ENCODE measurements around the gene PPP1R3G. TPM values are rescaled to one million over a fixed set of nuclear protein-coding genes. Genes with fewer than 3 reads are reported as not detected.
"Not testable (repeated sequence)": the region's sequence is repeated elsewhere in the genome, so short reads cannot be mapped to it uniquely, and the experiment has no call there.

The PPP1R3G gene
- total RNA-seq, 1 donor from 2014 or later, result 4.4 TPM

DNA sequence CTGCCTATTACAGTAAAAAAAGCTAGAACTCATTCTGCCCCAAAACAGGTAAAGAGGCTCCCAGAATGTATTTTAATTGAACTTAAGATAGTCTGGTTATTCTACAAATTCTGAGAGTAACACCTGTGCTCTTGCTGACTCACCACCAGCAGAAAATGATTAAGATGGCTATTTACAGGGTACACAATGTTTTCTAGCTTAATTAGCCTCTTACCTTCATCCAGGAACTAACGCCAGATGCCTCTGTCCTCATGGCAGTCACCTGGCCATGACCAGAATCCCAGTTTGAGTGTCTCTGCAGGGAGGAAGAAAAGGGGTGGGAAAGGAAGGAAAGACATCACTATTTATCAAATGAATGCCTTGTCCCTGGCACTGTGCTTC lies 31.3 kb upstream of the PPP1R3G start:
- no peak for TF ChIP-seq POLR2A (IDR thresholded peaks at IDR 0.05)
- Histone ChIP-seq H3K4me1 (no peaks in the 10 kb centered on the region), H3K27me3 (no peaks in the 10 kb centered on the region), H3K36me3 (no peaks in the 10 kb centered on the region), H3K9me3 (peaks cover 10% of the 10 kb centered on the region), H3K4me3 (no peak overlapping the region), H3K27ac (no peak overlapping the region)
- intact Hi-C loops (cut with DNase I), result no loop called here
- peak in 1 of 2 donors; percentile 43 for DNase-seq (ENCODE audit: extremely low spot score in 2 of 2)

DNA sequence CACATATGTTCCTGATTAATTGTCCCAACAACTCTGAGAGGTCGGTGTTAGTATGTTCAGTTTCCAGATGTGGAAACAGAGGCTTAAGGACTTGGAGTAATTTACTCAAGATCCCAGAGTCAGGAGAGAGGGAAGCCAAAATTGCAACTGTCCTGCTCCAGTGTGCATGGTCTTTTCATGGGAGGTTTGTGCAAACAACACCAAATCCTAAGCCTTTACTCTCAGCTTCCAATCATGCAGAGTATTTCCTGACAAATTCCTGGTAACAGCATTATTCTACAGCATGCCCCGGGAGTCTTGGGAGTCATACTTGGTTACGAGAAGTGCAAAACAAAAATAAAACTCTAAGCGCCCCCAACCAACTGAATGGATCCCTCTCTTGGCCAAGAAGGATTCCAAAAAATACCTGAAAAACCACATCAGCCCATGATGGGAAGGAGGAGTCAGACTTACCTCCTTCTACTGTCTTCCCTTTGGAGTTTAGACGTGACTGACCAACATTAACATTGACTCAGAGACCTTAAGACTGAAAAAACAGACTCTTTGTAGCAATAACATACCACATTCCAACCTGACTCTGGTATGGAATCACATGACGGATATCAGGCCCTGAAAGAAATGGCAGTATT lies 30.8 kb upstream of the PPP1R3G start:
- Histone ChIP-seq H3K27me3 (no peaks in the 10 kb centered on the region), H3K27ac (no peak overlapping the region), H3K36me3 (no peaks in the 10 kb centered on the region), H3K9me3 (peaks cover 10% of the 10 kb centered on the region), H3K4me1 (no peaks in the 10 kb centered on the region), H3K4me3 (no peak overlapping the region)
- DNase-seq (ENCODE audit: extremely low spot score in 2 of 2), result no peak
- TF ChIP-seq, protein P1, sequence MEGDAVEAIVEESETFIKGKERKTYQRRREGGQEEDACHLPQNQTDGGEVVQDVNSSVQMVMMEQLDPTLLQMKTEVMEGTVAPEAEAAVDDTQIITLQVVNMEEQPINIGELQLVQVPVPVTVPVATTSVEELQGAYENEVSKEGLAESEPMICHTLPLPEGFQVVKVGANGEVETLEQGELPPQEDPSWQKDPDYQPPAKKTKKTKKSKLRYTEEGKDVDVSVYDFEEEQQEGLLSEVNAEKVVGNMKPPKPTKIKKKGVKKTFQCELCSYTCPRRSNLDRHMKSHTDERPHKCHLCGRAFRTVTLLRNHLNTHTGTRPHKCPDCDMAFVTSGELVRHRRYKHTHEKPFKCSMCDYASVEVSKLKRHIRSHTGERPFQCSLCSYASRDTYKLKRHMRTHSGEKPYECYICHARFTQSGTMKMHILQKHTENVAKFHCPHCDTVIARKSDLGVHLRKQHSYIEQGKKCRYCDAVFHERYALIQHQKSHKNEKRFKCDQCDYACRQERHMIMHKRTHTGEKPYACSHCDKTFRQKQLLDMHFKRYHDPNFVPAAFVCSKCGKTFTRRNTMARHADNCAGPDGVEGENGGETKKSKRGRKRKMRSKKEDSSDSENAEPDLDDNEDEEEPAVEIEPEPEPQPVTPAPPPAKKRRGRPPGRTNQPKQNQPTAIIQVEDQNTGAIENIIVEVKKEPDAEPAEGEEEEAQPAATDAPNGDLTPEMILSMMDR (IDR thresholded peaks at IDR 0.05), result no peak
- TF ChIP-seq POLR2AphosphoS5 (IDR thresholded peaks at IDR 0.05; ENCODE audit: insufficient read depth in 1 of 2, low read depth in 1 of 2), result no peak
- TF ChIP-seq POLR2A (IDR thresholded peaks at IDR 0.05), result no peak
- intact Hi-C loops (cut with DNase I), result no loop called here

DNA sequence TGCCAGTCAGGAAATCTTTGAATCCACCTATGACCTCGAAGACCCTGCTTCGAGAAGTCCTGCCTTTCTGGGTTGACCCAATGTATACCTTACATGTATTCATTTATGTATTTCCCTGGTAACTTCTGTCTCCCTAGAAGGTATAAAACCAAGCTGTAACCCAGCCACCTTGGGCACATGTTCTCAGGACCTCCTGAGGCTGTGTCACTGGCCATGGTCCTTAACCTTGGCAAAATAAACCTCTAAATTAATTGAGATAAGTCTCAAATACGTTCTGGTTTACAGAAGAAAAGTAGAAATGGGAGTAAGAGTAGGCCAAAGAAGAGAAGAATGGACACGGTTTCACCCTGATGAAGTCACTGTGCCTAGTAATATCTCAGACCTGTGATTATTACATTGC lies 30.0 kb upstream of the PPP1R3G start:
- no peak overlapping the region for H3K27ac ChIP-seq
- no peaks in the 10 kb centered on the region for H3K4me1 ChIP-seq
- intact Hi-C loops (cut with DNase I), result no loop called here
- H3K9me3 ChIP-seq, result peaks cover 10% of the 10 kb centered on the region
- no peaks in the 10 kb centered on the region for H3K27me3 ChIP-seq
- no peaks in the 10 kb centered on the region for H3K36me3 ChIP-seq
- DNase-seq (ENCODE audit: extremely low spot score in 2 of 2), result no peak
- no peak overlapping the region for H3K4me3 ChIP-seq
- TF ChIP-seq, protein P1 (IDR thresholded peaks at IDR 0.05), result no peak
- TF ChIP-seq POLR2A (IDR thresholded peaks at IDR 0.05), result no peak
- TF ChIP-seq POLR2AphosphoS5 (IDR thresholded peaks at IDR 0.05; ENCODE audit: insufficient read depth in 1 of 2, low read depth in 1 of 2), result no peak

- DNase-seq (ENCODE audit: extremely low spot score in 2 of 2), result peak in 1 of 2 donors; percentile 85
- TF ChIP-seq POLR2A (IDR thresholded peaks at IDR 0.05), result no peak
- TF ChIP-seq, protein P1 (IDR thresholded peaks at IDR 0.05), result no peak
- TF ChIP-seq POLR2AphosphoS5 (IDR thresholded peaks at IDR 0.05; ENCODE audit: insufficient read depth in 1 of 2, low read depth in 1 of 2), result no peak
- intact Hi-C loops (cut with DNase I), result no loop called here
Observed at GRCh38 chr6:5058254-5058653, 26.9 kb upstream of the PPP1R3G start.

DNA sequence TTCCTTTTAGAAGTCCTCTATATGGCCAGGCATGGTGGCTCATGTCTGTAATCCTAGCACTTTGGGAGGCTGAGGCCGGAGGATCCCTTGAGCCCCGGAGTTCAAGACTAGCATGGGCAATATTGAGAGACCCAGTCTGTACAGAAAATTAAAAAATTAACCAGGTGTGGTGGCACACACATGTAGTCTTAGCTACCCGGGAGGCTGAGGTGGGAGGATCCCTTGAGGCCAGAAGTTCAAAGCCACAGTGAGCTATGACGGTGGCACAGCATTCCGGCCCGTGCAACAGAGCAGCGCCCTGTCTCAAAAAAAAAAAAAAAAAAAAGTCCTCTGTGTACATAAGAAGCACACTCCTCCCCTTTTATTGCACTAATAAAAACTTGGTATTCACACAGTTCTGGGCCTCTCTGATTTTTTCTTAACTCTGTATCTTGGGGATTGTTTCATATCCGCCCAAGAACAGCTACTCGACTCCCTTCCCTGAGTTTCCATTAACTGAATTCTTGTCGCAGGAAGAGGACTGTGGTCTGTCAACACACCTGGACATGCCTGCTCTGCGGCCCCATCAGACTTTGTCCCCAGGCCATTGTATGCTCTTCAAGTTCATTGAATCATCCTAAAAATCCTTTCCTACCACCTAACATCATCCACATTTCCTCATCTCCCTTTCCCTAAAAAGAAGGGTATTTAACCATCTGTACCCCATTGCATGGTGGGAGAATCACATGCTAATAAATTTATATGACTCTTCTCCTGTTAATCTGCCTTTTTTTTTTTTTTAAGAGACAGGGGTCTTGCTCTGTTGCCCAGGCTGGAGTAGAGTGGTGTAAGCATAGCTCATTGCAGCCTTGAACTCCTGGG lies 25.9 kb upstream of the PPP1R3G start:
- intact Hi-C loops (cut with DNase I), result no loop called here
- TF ChIP-seq, protein P1 (IDR thresholded peaks at IDR 0.05), result no peak
- no peak for TF ChIP-seq POLR2AphosphoS5 (IDR thresholded peaks at IDR 0.05; ENCODE audit: insufficient read depth in 1 of 2, low read depth in 1 of 2)
- TF ChIP-seq POLR2A (IDR thresholded peaks at IDR 0.05), result no peak
- no peaks in the 10 kb centered on the region for H3K36me3 ChIP-seq
- no peaks in the 10 kb centered on the region for H3K9me3 ChIP-seq
- H3K27ac ChIP-seq, result no peak overlapping the region
- H3K4me3 ChIP-seq, result no peak overlapping the region
- H3K4me1 ChIP-seq, result no peaks in the 10 kb centered on the region
- DNase-seq (ENCODE audit: extremely low spot score in 2 of 2), result peak in 1 of 2 donors; percentile 37
- H3K27me3 ChIP-seq, result no peaks in the 10 kb centered on the region

More at GRCh38 chr6:5058254-5058653, 26.9 kb upstream of the PPP1R3G start:
- H3K9me3 ChIP-seq, result no peaks in the 10 kb centered on the region
- no peaks in the 10 kb centered on the region for H3K4me1 ChIP-seq
- H3K36me3 ChIP-seq, result no peaks in the 10 kb centered on the region
- no peak overlapping the region for H3K4me3 ChIP-seq
- no peak overlapping the region for H3K27ac ChIP-seq
- no peaks in the 10 kb centered on the region for H3K27me3 ChIP-seq

DNA sequence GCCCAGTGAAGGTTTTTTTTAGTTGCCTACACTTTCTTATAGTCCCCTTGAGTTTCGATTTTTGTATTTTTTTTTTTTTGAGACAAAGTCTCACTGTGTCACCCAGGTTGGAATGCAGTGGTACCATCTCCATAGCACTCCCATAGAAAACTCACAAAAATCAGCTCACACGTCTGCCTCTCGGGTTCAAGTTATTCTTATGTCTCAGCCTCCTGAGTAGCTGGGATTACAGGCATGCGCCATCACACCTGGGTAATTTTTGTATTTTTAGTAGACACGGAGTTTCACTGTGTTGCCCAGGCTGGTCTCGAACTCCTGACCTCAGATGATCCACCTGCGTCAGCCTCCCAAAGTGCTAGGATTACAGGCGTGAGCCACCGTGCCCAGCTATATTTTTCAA lies 24.7 kb upstream of the PPP1R3G start:
- DNase-seq (ENCODE audit: extremely low spot score in 2 of 2); intact Hi-C loops (cut with DNase I); H3K4me3 ChIP-seq; H3K4me1 ChIP-seq; H3K9me3 ChIP-seq; H3K27ac ChIP-seq; H3K36me3 ChIP-seq; H3K27me3 ChIP-seq: not testable (repeated sequence)

Data from vagina (tissue), 2 donors.